ENCODE data around the gene GAPVD1. TPM values are rescaled to one million over a fixed set of nuclear protein-coding genes. Genes with fewer than 3 reads are reported as not detected.

Gene GAPVD1
- total RNA-seq, 1 experiment from 2014 or later, result 53.1 TPM

GRCh38 chr9:125258832-125259534 lies 2.6 kb upstream of the GAPVD1 start:
- DNase-seq (ENCODE audit: low read depth, low spot score) (no peak), ATAC-seq (no peak)
- Histone ChIP-seq H3K27ac (ENCODE audit: low read depth, low read length) (no peak overlapping the region), H3K9me2 (ENCODE audit: insufficient read depth) (no peaks in the 10 kb centered on the region), H3K4me2 (ENCODE audit: low read length) (no peak overlapping the region), H3K4me1 (ENCODE audit: control insufficient read depth in 1 of 2, insufficient read depth in 2 of 2, low read length in 2 of 2) (peaks cover 3 to 19% of the 10 kb centered on the region in 2 experiments; a peak in 2 of 4 replicates), H3K9ac (ENCODE audit: low read length) (no peak overlapping the region), H2AFZ (ENCODE audit: low read depth, low read length, poor library complexity, severe bottlenecking) (no peak overlapping the region), H3K36me3 (ENCODE audit: control insufficient read depth in 1 of 2, insufficient read depth in 2 of 2, low read length in 2 of 2) (no peaks in the 10 kb centered on the region; a peak in 1 of 4 replicates), H3K4me3 (replicated peaks in 1 of 2; ENCODE audit: low read depth in 1 of 2, low read length in 2 of 2) (no peak overlapping the region), H4K20me1 (ENCODE audit: insufficient read depth) (no peaks in the 10 kb centered on the region), H3K79me2 (ENCODE audit: insufficient read depth, low read length) (peaks cover 24% of the 10 kb centered on the region), H3K27me3 (ENCODE audit: insufficient read depth, low read length) (no peaks in the 10 kb centered on the region), H3K9me3 (ENCODE audit: control insufficient read depth in 1 of 2, insufficient read depth in 1 of 2, low read depth in 1 of 2, low read length in 2 of 2) (no peaks in the 10 kb centered on the region)
- ChIA-PET POLR2A (no interaction called here), RAD21 (ENCODE audit: low non-redundant PET in 1 of 2, low total read pairs in 2 of 2, uncharacterized antibody in 2 of 2, unreplicated experiment in 2 of 2) (no interaction called here), CTCF (no interaction called here)
- no peak for TF ChIP-seq POLR2A (IDR thresholded peaks at IDR 0.05; ENCODE audit: borderline replicate concordance, extremely low read depth, insufficient read depth, insufficient read length)
- TF ChIP-seq ZNF274 (IDR thresholded peaks at IDR 0.05; ENCODE audit: low read depth, low read length), result no peak
- no peak for TF ChIP-seq SIN3A (IDR thresholded peaks at IDR 0.05; ENCODE audit: low read depth)
- no peak for TF ChIP-seq CBX3 (IDR thresholded peaks at IDR 0.05; ENCODE audit: low read depth)
- no peak for TF ChIP-seq EZH2phosphoT487 (IDR thresholded peaks at IDR 0.05; ENCODE audit: borderline replicate concordance)
- TF ChIP-seq, protein P1, sequence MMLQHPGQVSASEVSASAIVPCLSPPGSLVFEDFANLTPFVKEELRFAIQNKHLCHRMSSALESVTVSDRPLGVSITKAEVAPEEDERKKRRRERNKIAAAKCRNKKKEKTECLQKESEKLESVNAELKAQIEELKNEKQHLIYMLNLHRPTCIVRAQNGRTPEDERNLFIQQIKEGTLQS (IDR thresholded peaks at IDR 0.05), result no peak
- TF ChIP-seq EGR1 (IDR thresholded peaks at IDR 0.05; ENCODE audit: low read depth), result no peak
- TF ChIP-seq, protein P2, sequence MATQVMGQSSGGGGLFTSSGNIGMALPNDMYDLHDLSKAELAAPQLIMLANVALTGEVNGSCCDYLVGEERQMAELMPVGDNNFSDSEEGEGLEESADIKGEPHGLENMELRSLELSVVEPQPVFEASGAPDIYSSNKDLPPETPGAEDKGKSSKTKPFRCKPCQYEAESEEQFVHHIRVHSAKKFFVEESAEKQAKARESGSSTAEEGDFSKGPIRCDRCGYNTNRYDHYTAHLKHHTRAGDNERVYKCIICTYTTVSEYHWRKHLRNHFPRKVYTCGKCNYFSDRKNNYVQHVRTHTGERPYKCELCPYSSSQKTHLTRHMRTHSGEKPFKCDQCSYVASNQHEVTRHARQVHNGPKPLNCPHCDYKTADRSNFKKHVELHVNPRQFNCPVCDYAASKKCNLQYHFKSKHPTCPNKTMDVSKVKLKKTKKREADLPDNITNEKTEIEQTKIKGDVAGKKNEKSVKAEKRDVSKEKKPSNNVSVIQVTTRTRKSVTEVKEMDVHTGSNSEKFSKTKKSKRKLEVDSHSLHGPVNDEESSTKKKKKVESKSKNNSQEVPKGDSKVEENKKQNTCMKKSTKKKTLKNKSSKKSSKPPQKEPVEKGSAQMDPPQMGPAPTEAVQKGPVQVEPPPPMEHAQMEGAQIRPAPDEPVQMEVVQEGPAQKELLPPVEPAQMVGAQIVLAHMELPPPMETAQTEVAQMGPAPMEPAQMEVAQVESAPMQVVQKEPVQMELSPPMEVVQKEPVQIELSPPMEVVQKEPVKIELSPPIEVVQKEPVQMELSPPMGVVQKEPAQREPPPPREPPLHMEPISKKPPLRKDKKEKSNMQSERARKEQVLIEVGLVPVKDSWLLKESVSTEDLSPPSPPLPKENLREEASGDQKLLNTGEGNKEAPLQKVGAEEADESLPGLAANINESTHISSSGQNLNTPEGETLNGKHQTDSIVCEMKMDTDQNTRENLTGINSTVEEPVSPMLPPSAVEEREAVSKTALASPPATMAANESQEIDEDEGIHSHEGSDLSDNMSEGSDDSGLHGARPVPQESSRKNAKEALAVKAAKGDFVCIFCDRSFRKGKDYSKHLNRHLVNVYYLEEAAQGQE (IDR thresholded peaks at IDR 0.05; ENCODE audit: low read depth), result no peak
- no peak for TF ChIP-seq RAD21 (IDR thresholded peaks at IDR 0.05; ENCODE audit: low read depth)
- TF ChIP-seq TCF7L2 (IDR thresholded peaks at IDR 0.05; ENCODE audit: borderline replicate concordance, extremely low read depth, insufficient read depth, insufficient read length), result no peak
- no peak for TF ChIP-seq POLR2AphosphoS5 (IDR thresholded peaks at IDR 0.05; ENCODE audit: low read depth, low read length)
- no peak for TF ChIP-seq ZFX (IDR thresholded peaks at IDR 0.05)
- TF ChIP-seq, protein P3, sequence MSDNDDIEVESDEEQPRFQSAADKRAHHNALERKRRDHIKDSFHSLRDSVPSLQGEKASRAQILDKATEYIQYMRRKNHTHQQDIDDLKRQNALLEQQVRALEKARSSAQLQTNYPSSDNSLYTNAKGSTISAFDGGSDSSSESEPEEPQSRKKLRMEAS (IDR thresholded peaks at IDR 0.05), result no peak
- TF ChIP-seq EZH2 (IDR thresholded peaks at IDR 0.05), result no peak
- intact Hi-C loops (cut with micrococcal nuclease), result no loop called here
- BruUV-seq (replicated peaks), result no TSS peak
